C1 segment of cervical spinal cord (tissue), 14 donors: Measurements from ENCODE around the gene SEC16A.
A peak's percentile ranks its signal among the peaks of the same experiment; 100 is the strongest.

Experiments used
- DNase-seq, 14 donors: peaks; one replicate each; lab custom pipeline; 2025; lab: John Stamatoyannopoulos, UW

SEC16A gene

DNA sequence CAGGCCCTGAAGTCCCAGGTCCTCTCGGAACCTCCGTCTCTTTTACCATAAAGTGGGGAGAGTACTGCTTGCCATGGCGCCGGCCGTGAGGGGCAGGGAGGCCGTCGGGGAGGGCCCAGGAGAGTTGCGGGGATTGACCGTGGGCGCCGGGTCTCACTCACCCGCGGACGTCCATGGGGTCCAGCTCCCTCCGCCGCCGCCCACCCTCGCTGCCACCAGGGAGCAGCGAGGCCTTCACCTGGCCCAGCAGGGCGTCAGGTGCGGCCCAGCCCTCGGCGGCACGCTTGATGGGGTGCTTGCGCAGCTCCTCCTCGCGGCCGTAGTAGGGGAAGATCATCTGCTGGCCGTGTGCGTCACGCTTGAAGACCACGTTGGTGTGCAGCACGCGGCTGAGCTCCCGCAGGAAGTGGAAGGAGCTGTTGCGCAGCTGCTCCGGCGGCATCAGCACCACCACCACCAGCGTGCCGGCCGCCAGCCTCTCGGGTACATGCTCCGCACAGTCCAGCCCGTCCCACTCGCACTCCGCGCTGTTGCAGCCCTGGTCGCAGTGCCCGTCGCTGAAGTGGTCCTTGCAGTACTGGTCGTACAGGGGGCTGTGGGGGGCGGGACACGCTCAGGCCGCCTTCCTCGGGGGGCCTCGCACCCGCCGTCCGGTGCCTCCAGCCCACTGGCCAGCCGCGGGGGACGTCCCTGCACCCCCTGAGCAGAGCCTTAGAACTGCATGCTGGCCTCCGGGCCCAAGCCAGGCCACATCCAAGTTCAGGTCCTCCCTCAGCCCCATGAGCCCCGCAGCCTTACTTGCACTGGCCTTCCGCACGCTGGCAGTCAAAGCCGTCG, 21.9 kb upstream of the SEC16A start:
- no peak for DNase-seq

DNA sequence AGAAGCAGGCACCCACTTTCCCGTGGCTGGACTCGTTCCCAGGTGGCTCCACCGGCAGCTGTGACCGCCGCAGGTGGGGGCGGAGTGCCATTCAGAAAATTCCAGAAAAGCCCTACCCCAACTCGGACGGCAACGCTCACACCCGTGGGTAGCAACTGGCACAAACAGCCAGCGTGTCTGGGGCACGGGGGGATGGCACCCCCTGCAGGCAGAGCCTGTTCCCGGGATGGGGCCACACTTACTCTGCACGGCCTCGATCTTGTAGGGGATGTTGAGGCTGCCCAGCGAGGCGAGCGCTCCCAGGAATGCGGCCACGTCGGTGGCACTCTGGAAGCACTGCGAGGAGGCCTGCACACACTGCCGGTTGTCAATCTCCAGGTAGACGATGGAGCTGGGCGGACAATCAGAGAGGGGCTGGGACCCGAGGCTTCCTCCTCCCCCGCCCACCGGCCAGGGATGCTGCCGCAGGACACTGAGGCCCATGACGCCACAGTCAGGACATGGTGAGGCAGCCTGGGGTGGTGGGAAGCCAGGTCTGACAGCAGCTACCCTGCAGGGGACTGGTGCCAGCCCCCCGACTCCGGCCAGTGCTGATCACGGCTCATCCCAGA, 20.2 kb upstream of the SEC16A start:
- no peak for DNase-seq

- no peak for DNase-seq
Measured at GRCh38 chr9:136502196-136502595, 19.4 kb upstream of the SEC16A start.

- no peak for DNase-seq
Measured at GRCh38 chr9:136501686-136502085, 18.8 kb upstream of the SEC16A start.

DNA sequence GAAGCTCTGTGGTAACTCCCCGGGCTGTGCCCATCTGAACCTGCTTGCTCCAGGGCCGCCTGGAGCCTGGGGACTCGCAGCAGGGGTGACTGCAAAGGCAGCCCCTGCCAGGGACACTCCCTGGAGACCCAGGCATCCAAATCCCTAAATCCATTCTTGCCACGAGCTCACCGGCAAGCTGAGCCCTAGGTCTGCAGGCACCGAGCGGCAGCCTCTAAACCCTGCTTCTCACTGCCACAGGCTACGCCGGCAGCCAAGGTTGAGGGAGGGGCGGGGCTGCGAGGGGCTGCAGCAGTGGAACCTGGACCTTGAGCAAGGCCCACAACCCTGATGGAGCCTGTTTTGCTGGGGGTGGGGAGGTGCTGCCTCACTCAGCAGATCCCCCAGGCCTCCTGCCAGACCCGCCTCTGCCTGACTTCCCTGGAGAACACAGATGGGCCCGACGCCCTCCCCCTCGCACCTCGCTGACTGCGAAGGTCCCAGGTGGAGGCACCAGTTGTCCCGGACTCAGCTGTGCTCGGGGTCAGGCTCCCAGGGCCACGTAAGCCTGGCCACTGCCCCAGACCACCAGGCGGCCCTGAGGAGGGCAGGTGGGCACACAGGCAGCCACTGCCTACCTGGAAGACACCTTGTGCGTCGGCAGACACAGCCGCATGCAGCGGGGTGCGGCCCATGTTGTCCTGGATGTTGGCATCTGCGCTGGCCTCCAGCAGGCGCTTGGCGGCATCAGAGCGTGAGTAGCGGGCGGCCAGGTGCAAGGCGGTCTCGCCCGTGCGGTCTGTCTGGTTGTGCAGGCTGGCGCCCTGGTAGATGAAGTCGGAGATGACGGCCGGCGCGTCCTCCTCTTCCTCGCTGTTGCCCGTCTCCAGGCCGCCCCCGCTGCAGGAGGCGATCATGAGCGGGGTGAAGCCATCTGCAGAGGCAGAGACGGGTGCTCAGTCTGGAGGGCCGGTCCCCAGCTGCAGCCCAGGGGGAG, 17.4 kb upstream of the SEC16A start:
- no peak for DNase-seq

DNA sequence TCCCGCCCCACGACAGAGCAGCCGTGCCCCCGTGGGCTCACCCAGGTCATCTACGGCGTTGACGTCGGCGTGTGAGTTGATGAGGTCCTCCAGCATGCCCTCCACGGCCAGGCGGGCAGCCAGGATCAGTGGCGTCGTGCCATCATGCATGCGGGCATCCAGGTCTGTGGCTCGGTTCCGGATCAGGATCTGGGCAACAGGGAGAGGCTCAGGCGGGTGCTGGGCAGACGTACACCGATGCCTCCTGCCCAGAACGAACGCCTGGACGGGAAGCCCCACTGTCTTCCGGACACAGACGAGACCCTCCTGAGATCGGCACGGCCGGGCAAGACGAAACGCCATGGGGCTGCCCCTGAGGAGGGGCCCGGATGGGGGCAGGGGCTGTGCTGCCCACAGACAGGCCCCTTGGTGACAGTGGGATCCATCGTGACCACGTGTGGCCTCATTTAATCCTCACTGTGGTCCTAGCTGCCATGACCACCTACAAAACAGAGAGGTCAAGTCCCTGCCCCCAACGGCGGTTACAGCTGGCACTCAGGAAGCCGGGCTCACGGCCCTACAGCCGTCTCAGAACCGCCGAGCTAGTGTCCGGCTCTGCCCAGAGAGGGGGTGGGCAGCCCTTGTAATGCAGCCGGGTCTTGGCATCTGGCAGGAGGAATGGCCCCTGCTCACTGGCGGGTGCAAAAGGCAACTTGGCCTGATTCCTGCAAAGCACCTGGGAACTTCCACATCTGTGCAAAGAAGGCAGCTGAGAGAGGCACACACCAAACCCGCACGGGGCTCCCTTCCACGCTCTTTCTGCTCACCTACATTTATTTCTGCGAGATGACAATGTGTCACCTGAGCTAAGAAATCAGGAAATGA, 16.5 kb upstream of the SEC16A start:
- DNase-seq, result peak in 1 of 14 donors; percentile 31

DNA sequence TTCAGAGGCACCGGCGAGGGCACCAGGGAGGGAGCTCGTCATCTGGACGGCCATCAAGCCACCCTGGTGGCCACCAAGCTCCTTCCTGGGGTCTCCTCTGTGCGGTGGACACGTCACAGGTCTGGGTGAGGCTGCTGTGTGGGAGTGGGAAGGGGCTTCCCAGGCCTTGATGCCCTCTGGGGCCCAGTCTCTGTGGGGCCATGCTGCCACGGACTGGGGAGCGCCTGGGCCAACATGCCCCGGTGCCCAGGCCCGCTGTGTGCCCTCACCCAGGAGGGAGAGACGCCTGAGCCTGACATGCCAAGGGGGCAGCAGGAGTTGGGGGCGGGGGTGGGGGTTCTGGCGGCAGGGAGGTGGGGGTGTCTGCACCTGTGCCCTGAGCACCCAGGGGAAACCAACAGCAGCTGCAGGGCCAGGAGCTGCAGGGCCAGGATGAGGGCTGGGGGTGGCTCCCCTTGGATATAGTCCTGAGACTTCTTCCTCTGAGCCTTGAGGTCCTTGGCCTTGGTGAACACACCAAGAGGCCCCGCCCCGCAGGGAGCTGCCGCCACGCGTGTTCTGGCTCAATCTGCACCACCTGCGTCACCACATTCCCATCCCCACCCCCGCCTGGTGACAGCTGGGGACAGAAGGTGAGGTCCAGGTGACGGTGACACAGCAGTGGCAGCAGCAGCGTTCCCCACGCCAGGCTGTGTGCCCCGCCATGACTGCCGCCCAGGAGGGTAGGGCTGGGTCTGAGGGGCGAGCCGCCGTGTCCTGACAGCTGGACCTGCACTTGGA, 15.3 kb upstream of the SEC16A start:
- no peak for DNase-seq

- no peak for DNase-seq
Measured at GRCh38 chr9:136496801-136497620, 14.2 kb upstream of the SEC16A start.

GRCh38 chr9:136496181-136496580, 13.3 kb upstream of the SEC16A start:
- DNase-seq, result no peak

GRCh38 chr9:136495238-136495800, 12.5 kb upstream of the SEC16A start:
- no peak for DNase-seq

GRCh38 chr9:136494531-136495215, 11.8 kb upstream of the SEC16A start:
- DNase-seq, result peak in 3 of 14 donors; percentile 11 to 50 (median 11)

DNA sequence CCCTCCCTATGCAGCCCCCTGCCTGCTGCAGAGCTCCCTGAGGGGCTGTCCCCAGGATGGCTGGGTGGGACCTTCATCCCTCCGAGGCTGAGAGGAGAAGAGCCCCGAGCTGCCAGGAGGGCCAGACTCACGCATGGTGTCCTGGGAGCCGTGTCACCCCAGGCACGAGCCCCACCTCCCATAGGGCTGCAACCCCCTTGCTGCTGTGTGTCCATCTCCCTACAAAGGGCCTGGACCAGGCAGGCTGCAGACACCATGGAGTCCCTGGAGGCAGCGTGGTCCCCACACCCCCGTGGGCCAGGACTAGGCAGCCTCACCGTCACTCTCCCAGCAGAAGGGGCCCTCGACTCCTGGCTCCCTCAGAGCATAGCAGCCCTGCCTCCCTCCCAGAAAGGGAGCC, 11.2 kb upstream of the SEC16A start:
- no peak for DNase-seq

- DNase-seq, result peak in 4 of 14 donors; percentile 14 to 49 (median 31)
Measured at GRCh38 chr9:136493567-136493971, 10.7 kb upstream of the SEC16A start.

DNA sequence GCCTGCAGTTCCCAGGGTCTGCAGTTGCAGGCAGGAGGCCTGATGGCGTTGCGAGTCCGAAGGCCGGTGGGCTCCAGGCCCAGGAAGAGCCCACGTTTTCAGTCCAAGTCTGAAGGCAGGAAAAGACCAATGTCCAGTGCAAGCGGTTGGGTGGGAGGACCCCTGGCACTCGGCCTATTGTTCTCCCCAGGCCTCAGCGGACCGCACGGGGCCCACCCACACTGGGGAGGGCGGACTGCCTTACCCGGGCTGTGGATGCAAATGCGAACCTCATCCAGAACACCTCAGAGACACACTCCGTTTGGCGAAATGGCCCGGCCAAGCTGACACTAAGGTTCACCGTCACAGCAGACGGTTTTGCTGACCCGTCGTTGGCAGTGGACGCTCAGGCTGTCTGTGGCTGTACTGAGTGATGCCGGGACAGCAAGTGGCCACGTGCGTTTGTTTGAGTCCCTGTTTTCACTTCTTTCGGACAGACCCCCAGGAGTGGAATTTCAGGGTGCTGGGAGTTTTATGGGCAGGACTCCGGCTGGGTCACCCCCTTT, 10.2 kb upstream of the SEC16A start:
- no peak for DNase-seq

DNA sequence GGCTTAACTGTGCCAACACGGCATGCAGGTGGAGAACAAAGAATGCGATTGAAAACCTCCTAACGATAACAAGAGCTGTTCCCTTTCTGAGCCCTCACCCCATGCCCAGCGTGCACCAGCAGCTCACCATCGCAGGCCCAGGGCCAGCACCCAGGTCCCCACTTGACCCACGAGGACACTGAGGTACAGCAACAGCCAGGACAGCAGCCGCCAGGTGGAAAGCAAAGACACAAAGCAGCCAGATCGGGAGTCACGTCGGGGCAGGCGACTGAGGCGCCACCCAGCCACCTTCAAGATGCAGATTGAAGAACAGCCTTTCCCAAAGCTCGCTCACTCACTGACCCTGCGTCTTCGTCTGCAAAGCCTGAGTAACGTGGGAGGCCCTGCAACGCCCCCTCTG, 6.9 kb upstream of the SEC16A start:
- DNase-seq, result no peak

- DNase-seq, result peak in 10 of 14 donors; percentile 5 to 71 (median 42)
Measured at GRCh38 chr9:136488247-136489214, 5.7 kb upstream of the SEC16A start.

DNA sequence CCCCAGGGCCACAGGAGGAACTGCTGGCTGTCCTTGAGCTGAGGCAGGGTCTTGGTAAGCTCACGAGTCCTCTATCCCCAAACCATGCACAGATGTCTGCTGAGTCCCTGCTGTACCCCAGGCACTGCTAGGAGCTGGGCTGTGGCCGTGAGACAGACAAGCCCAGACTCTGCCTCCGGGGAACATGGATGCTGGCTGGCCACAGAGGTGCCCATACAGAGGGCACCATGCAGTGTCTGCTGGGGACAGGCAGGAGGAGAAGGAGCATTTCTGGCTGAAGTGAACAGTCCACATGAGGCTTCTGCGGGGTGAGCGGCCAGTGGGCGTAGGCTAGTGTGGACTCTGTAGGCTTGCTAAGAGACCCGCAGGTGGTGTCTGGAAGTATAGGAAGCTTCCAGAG, 4.8 kb upstream of the SEC16A start:
- no peak for DNase-seq
